Measurements from ENCODE around the gene ANKRD65.

The ANKRD65 gene

DNA sequence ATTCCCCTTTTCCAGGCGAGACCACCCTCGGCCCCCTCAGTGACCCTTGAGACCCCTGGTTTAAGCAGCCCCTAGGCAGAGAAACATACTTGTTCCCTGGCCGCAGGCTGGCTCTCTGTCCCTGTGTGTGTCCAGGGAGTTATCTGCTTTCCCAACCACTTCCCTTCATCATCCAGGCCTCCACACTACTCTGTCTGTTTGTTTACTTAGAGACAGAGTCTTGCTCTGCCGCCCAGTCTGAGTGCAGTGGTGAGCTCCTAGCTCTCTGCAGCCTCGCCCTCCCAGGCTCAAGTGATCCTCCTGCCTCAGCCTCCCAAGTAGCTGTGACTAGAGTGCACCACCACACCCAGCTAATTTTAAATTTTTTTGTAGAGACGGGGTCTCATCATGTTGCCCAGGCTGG, 8.6 kb upstream of the ANKRD65 start:
- TF ChIP-seq TAF1 (IDR thresholded peaks at IDR 0.05; ENCODE audit: borderline replicate concordance, insufficient read depth, low read length) (no peak), SIN3A (IDR thresholded peaks at IDR 0.05; ENCODE audit: borderline replicate concordance, insufficient read depth, low read length) (no peak), POLR2AphosphoS5 (IDR thresholded peaks at IDR 0.05; ENCODE audit: low read depth, low read length) (no peak), REST (IDR thresholded peaks at IDR 0.05; ENCODE audit: insufficient read depth in 1 of 2, low read depth in 2 of 2, low read length in 2 of 2) (no peak), FOXP2 (optimal IDR thresholded peaks at IDR 0.05; ENCODE audit: borderline replicate concordance, extremely low read depth, extremely low read length, insufficient read depth) (no peak)

- TF ChIP-seq POLR2AphosphoS5 (IDR thresholded peaks at IDR 0.05; ENCODE audit: low read depth, low read length) (no peak), SIN3A (IDR thresholded peaks at IDR 0.05; ENCODE audit: borderline replicate concordance, insufficient read depth, low read length) (no peak), FOXP2 (optimal IDR thresholded peaks at IDR 0.05; ENCODE audit: borderline replicate concordance, extremely low read depth, extremely low read length, insufficient read depth) (no peak), REST (IDR thresholded peaks at IDR 0.05; ENCODE audit: insufficient read depth in 1 of 2, low read depth in 2 of 2, low read length in 2 of 2) (no peak), TAF1 (IDR thresholded peaks at IDR 0.05; ENCODE audit: borderline replicate concordance, insufficient read depth, low read length) (no peak)
These were observed 7.1 kb upstream of the ANKRD65 start for GRCh38 chr1:1428174-1428573.

DNA sequence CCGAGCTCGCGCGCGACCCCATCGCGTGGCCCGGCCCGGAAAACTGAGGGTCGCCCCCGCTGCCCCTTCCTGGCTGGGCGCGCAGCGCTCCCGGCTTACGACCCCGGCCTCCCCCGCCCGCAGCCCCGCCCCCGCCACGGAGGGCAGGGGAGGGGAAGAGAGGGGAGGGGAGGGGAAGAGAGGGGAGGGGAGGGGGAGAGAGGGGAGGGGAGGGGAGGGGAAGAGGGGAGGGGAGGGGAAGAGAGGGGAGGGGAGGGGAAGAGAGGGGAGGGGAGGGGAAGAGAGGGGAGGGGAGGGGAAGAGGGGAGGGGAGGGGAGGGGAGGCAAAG, 6.7 kb upstream of the ANKRD65 start:
- TF ChIP-seq FOXP2 (optimal IDR thresholded peaks at IDR 0.05; ENCODE audit: borderline replicate concordance, extremely low read depth, extremely low read length, insufficient read depth) (no peak), SIN3A (IDR thresholded peaks at IDR 0.05; ENCODE audit: borderline replicate concordance, insufficient read depth, low read length) (no peak), REST (IDR thresholded peaks at IDR 0.05; ENCODE audit: insufficient read depth in 1 of 2, low read depth in 2 of 2, low read length in 2 of 2) (no peak), POLR2AphosphoS5 (IDR thresholded peaks at IDR 0.05; ENCODE audit: low read depth, low read length) (no peak), TAF1 (IDR thresholded peaks at IDR 0.05; ENCODE audit: borderline replicate concordance, insufficient read depth, low read length) (no peak)

GRCh38 chr1:1427106-1427819, 6.2 kb upstream of the ANKRD65 start:
- TF ChIP-seq FOXP2 (optimal IDR thresholded peaks at IDR 0.05; ENCODE audit: borderline replicate concordance, extremely low read depth, extremely low read length, insufficient read depth) (no peak), POLR2AphosphoS5 (IDR thresholded peaks at IDR 0.05; ENCODE audit: low read depth, low read length) (no peak), REST (IDR thresholded peaks at IDR 0.05; ENCODE audit: insufficient read depth in 1 of 2, low read depth in 2 of 2, low read length in 2 of 2) (no peak), TAF1 (IDR thresholded peaks at IDR 0.05; ENCODE audit: borderline replicate concordance, insufficient read depth, low read length) (no peak), SIN3A (IDR thresholded peaks at IDR 0.05; ENCODE audit: borderline replicate concordance, insufficient read depth, low read length) (no peak)

All from PFSK-1 (cell line).